ENCODE data around the gene PAOX.

- TF ChIP-seq NFRKB (IDR thresholded peaks at IDR 0.05) (no peak), NR1H2 (CRISPR knock-in tag; IDR thresholded peaks at IDR 0.05; ENCODE audit: borderline replicate concordance, low read depth) (no peak), ZBTB43 (CRISPR knock-in tag; conservative IDR thresholded peaks at IDR 0.05) (no peak), ZNF441 (CRISPR knock-in tag; IDR thresholded peaks at IDR 0.05; ENCODE audit: borderline replicate concordance) (no peak), ZNF205 (CRISPR knock-in tag; IDR thresholded peaks at IDR 0.05) (no peak), THAP8 (CRISPR knock-in tag; IDR thresholded peaks at IDR 0.05; ENCODE audit: borderline replicate concordance) (no peak), IRF1 (CRISPR knock-in tag; IDR thresholded peaks at IDR 0.05; ENCODE audit: low read depth) (no peak), CTCF (CRISPR knock-in tag; IDR thresholded peaks at IDR 0.05) (no peak), HIVEP1 (CRISPR knock-in tag; IDR thresholded peaks at IDR 0.05) (no peak), LBX2 (CRISPR knock-in tag; IDR thresholded peaks at IDR 0.05; ENCODE audit: borderline replicate concordance) (no peak), FOSL2 (CRISPR knock-in tag; IDR thresholded peaks at IDR 0.05) (no peak), MAX (IDR thresholded peaks at IDR 0.05) (no peak), ZBTB42 (CRISPR knock-in tag; IDR thresholded peaks at IDR 0.05) (no peak), PRDM10 (CRISPR knock-in tag; IDR thresholded peaks at IDR 0.05; ENCODE audit: low read depth) (no peak)
These were observed 41.5 kb downstream of the PAOX start for GRCh38 chr10:133420579-133420978.

Measured in HepG2 (cell line).